RPMI7951 (cell line): Measurements from ENCODE around the gene PPM1G. TPM values are rescaled to one million over a fixed set of nuclear protein-coding genes. Genes with fewer than 3 reads are reported as not detected.
"Not testable (repeated sequence)": the region's sequence is repeated elsewhere in the genome, so short reads cannot be mapped to it uniquely, and the experiment has no call there.

ENCODE experiments used
- DNase-seq: peaks from one replicate; pipeline ENCODE4 v3.0.0-alpha.2; 2012; ENCODE audit warnings: low read depth
- total RNA-seq: library from RNA; depleted of rRNA; stranded (reverse); fragments of >200 nt; shearing (Covaris generic); gene quantifications from 2 replicates; pipeline ENCODE4 v1.2.3, GENCODE V29; 2014; rRNA removed

The PPM1G gene, protein sequence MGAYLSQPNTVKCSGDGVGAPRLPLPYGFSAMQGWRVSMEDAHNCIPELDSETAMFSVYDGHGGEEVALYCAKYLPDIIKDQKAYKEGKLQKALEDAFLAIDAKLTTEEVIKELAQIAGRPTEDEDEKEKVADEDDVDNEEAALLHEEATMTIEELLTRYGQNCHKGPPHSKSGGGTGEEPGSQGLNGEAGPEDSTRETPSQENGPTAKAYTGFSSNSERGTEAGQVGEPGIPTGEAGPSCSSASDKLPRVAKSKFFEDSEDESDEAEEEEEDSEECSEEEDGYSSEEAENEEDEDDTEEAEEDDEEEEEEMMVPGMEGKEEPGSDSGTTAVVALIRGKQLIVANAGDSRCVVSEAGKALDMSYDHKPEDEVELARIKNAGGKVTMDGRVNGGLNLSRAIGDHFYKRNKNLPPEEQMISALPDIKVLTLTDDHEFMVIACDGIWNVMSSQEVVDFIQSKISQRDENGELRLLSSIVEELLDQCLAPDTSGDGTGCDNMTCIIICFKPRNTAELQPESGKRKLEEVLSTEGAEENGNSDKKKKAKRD
- 86.5 and 93.4 TPM in 2 replicates for total RNA-seq

DNA sequence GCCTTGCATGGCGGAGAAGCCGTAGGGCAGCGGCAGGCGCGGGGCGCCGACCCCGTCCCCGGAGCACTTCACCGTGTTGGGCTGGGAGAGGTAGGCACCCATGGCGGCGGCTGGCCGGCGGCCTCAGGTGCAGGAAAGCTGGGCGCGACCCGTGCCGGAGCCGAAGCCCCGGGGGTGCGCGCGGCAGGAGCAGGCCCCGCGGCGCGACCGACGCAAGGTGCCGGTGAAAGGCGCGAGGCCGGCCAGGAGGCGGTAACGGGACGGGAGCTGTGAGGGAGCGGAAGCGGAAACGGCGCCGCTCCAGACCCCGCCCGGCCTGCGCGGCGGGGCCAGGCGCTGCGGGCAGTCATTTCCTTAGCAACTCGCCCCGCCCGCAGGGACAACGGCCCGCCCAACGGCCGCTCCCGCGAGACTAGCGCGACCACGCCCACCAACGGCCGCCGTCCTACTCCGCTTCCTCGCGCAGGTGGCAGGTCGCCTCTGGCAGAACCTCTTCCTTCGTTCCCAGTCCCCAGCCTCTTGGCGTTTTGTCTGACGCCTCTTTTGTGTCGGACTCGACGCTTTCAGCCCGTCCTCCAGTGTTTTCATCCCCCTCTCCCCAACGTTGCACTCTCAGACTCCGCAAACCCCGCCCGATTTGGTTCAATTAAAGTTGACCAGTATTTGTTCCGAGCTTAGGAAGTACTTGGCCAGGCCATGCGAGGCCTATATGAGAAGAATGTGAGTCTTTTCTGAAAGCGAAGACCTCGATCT, at the start of gene PPM1G:
Gene PPM1G (minus strand): TSS at position 271 of the 753 bp plus-strand sequence. CDS start 169 bp downstream, at position 102.
- DNase-seq = peak; percentile 92

GRCh38 chr2:27453968-27454367, 44.6 kb upstream of the PPM1G start:
- DNase-seq = no peak

- DNase-seq = no peak
These were observed 41.7 kb upstream of the PPM1G start for GRCh38 chr2:27451095-27451494.

GRCh38 chr2:27448381-27448780, 39.0 kb upstream of the PPM1G start:
- DNase-seq = no peak

- no peak for DNase-seq
These were observed 36.7 kb upstream of the PPM1G start for GRCh38 chr2:27446057-27446456.

DNA sequence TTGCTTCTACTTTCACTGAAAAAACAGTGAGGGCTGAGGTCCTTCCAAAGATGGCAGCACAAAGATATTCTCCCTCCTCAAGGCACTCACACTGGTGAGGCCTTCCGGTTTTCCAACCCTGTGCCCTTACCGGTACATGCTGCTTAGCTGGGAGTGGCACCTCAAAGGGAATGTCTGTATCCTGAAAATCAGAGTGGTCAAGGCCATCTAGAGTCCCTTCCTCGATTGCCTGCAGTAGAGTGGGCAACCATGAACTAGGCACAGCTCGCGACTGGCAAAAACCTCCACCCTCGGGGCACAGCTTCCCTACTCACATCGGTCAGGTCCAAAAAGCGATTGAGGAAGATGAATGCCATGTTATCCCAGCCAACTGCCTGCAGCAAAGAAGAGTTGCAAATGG, 36.2 kb upstream of the PPM1G start:
- DNase-seq = no peak

- no peak for DNase-seq
These were observed 35.8 kb upstream of the PPM1G start for GRCh38 chr2:27445155-27445554.

GRCh38 chr2:27442920-27443282, 33.5 kb upstream of the PPM1G start:
- no peak for DNase-seq

DNA sequence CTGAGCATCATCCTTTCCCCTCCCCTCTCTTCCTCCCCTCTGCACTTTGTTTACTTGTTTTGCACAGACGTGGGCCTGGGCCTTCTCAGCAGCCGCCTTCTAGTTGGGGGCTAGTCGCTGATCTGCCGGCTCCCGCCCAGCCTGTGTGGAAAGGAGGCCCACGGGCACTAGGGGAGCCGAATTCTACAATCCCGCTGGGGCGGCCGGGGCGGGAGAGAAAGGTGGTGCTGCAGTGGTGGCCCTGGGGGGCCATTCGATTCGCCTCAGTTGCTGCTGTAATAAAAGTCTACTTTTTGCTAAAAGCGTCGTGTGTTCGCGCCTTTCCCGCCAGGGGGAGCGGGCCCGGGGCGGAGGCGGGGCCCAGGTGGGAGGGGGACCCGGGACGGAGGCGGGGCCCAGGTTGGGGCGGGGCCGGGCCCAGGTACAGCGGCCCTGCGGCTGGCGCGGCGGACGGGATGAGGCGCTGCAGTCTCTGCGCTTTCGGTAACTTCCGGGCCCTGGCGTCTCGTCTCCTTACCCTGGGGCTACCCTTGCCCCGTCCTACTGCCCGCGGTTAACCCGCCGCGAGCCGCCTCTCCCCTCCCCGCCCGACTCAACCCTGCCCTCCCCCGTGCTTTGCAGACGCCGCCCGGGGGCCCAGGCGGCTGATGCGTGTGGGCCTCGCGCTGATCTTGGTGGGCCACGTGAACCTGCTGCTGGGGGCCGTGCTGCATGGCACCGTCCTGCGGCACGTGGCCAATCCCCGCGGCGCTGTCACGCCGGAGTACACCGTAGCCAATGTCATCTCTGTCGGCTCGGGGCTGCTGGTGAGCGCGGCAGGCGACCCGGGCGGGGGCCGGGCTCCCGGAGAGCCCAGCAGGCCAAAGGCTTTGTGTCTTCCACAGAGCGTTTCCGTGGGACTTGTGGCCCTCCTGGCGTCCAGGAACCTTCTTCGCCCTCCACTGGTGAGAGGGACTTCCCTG, 32.8 kb upstream of the PPM1G start, which contains the start of gene KRTCAP3:
Gene KRTCAP3 (plus strand): TSS at position 424 of the 962 bp plus-strand sequence. CDS start 32 bp downstream, at position 456.
- no peak for DNase-seq

GRCh38 chr2:27441226-27441926, 32.0 kb upstream of the PPM1G start:
- DNase-seq = no peak

DNA sequence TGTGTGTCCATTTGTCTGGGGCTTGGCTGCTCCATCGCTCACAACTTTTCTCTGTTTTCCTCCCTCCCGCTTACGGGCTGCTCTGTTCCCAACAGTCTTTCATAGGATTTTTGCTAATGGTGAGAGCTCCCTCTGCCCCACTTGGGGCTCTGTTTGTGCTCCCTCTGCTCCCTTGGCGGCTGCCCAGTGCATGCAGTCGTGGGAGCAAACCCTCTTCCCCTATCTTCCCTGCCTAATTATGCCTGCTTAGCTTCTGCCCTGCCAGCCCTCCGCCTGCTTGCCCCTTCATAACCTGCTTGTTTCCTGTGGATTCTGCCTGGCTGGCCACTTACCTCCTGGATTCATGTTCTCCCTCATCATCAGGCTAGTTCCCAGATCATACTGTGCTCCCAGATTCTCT, 26.2 kb upstream of the PPM1G start:
- no peak for DNase-seq

GRCh38 chr2:27431395-27431794, 22.0 kb upstream of the PPM1G start:
- DNase-seq = peak; percentile 71

- peak; percentile 88 for DNase-seq
These were observed 19.7 kb upstream of the PPM1G start for GRCh38 chr2:27428978-27429541.

DNA sequence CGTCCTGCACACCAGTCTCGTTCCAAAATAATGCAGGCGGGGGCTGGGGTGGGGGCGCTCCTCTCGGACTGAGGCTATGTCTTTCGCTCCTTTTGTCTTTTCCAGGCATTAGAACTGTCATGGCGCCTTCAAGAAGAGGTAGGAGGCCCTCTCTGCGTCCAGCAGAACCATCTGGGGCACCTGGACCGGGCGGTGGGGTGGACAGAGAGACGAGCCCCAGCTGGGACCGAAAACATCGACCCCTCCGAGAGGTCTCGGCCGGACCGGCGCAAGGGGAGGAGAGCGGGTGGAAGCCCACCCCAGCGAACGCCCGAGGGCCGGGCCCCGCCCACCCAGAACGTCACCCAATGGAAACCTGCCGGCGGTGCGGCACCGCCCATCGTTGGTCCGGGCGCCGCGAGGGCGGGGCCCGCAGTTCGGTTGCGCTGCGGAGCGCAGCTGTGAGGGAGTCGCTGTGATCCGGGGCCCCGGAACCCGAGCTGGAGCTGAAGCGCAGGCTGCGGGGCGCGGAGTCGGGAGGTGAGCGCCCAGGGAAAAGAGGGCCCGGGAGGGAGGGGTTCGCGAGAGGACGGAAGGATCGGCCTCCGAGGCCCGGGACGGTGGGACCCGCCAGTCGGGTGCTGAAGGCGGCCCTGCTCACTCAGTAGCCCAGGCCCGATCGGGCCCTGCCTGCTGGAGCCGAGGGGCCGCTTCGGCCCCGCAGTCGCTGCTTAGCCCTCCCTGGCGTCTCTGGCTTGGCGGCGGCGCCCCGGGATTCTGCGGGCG, 19.0 kb upstream of the PPM1G start, which contains the start of gene NRBP1:
Gene NRBP1 (plus strand): TSS at position 419 of the 765 bp plus-strand sequence. CDS start 4,643 bp downstream, outside the sequence.
- peak; percentile 90 for DNase-seq

DNA sequence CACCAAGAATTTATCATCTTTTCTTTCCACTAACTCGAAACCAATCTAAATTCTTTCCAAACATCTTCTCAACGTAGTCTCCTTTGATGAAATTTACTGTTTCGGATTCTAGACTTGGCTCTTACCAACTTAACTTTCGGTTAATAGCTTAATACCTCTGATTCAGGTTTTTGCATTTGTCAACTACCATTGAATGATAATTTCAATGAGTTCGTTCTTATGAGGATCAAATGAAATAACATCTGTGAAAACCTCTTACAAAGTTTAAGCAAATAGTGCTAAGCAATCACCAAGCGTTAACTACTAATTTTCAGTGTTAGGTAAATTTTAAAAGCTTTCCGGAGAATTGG, 18.4 kb upstream of the PPM1G start:
- DNase-seq = peak; percentile 41

DNA sequence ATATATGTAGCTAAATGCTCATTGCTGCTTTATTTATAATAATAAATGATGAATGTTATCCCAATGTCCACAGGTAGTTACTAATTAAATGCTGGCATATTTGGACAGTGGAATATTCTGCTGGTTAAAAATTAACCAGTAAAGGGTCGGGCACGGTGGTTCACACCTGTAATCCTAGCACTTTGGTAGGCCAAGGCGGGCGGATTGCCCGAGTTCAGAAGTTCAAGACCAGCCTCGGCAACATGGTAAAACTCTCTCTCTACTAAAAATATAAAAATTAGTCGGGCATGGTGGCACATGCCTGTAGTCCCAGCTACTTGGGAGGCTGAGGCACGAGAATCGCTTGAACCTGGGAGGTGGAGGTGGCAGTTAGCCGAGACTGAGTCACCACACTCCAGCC, 15.6 kb upstream of the PPM1G start:
- DNase-seq = not testable (repeated sequence)

DNA sequence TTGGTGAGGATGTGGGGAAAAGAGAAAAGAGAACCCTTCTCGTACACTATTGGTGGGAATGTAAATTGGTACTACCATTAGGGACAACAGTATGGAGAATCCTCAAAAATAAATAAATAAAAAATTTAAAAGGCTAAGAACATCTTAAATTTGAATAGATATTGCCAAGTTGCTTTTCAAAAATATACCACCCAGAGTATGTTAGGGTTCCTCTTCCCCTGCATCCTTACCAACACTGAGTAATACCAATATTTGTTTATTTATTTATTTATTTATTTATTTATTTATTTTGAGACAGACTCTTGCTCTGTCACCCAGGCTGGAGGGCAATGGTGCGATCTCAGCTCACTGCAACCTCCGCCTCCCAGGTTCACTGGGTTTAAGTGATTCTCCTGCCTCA, 13.6 kb upstream of the PPM1G start:
- no peak for DNase-seq

DNA sequence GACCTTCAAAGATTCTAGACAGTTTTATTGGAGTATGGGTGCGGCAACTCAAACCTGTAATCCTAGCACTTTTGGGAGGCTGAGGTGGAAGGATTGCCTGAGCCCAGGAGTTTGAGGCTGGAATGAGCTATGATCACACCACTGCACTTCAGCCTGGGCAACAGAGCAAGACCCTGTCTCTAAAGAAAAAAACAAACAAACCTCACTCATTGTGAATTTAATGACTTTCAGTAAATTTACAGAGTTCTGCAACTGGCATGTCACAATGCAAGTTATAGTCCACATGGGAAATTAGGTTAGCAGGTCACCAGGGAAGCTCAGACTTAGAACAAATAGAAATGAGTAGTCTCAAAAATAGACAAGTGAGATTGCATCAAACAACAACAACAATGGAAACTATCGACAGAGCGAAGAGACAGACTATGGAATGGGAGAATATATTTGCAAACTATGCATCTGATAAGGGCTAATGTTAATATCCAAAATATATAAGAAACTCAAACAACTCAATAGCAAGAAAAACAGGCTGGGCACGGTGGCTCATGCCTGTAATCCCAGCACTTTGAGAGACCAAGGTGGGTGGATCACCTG, 12.4 kb upstream of the PPM1G start:
- no peak for DNase-seq

GRCh38 chr2:27420996-27421395, 11.6 kb upstream of the PPM1G start:
- no peak for DNase-seq
